ENCODE measurements around the gene CES3. TPM values are rescaled to one million over a fixed set of nuclear protein-coding genes. Genes with fewer than 3 reads are reported as not detected.

Gene CES3
- total and polyA plus RNA-seq, 4 donors: 0.19 to 28.3 (median 12.5) TPM

- Histone ChIP-seq H3K27me3 (ENCODE audit: control insufficient read depth in 4 of 4, insufficient read depth in 4 of 4, low read length in 3 of 4) (no peaks in the 10 kb centered on the region), H3K36me3 (ENCODE audit: control insufficient read depth in 4 of 4, insufficient read depth in 3 of 4, low read depth in 1 of 4, low read length in 3 of 4) (peaks cover 21 to 29% (median 25%) of the 10 kb centered on the region in 4 donors), H3K9me3 (ENCODE audit: control insufficient read depth in 4 of 4, low read length in 3 of 4) (no peaks in the 10 kb centered on the region), H3K4me1 (ENCODE audit: control insufficient read depth in 4 of 4, insufficient read depth in 4 of 4, low read length in 3 of 4) (peaks cover 10 to 62% (median 53%) of the 10 kb centered on the region in 4 donors), H3K9ac (ENCODE audit: low read depth in 1 of 2, low read length in 2 of 2) (peak overlapping the region; percentile 51 to 89), H3K4me3 (ENCODE audit: low read depth in 1 of 3, low read length in 3 of 3) (peak overlapping the region; percentile 37 to 81 (median 77)), H3K27ac (ENCODE audit: low read depth in 1 of 2, low read length in 2 of 2) (peak overlapping the region; percentile 94 to 96)
- no peak for DNase-seq (ENCODE audit: low spot score)
- TF ChIP-seq FOXA2 (IDR thresholded peaks at IDR 0.05) (peak; percentile 17), YY1 (IDR thresholded peaks at IDR 0.05) (no peak), FOXA1 (IDR thresholded peaks at IDR 0.05) (peak; percentile 50)
- WGBS: 53% methylated on average over 4 of the region's 4 CpGs
Observed at GRCh38 chr16:66936889-66937554, 24.0 kb upstream of the CES3 start.

GRCh38 chr16:66937725-66938337, 23.2 kb upstream of the CES3 start:
- Histone ChIP-seq H3K27me3 (ENCODE audit: control insufficient read depth in 4 of 4, insufficient read depth in 4 of 4, low read length in 3 of 4) (no peaks in the 10 kb centered on the region), H3K4me1 (ENCODE audit: control insufficient read depth in 4 of 4, insufficient read depth in 4 of 4, low read length in 3 of 4) (peaks cover 10 to 57% (median 46%) of the 10 kb centered on the region in 4 donors), H3K27ac (ENCODE audit: low read depth in 1 of 2, low read length in 2 of 2) (peak overlapping the region; percentile 94 to 96), H3K9me3 (ENCODE audit: control insufficient read depth in 4 of 4, low read length in 3 of 4) (no peaks in the 10 kb centered on the region), H3K36me3 (ENCODE audit: control insufficient read depth in 4 of 4, insufficient read depth in 3 of 4, low read depth in 1 of 4, low read length in 3 of 4) (peaks cover 25 to 37% (median 32%) of the 10 kb centered on the region in 4 donors), H3K4me3 (ENCODE audit: low read depth in 1 of 3, low read length in 3 of 3) (peak overlapping the region in 1 of 3 donors; percentile 21), H3K9ac (ENCODE audit: low read depth in 1 of 2, low read length in 2 of 2) (no peak overlapping the region)
- WGBS: 64% methylated on average over 10 of the region's 10 CpGs
- no peak for DNase-seq (ENCODE audit: low spot score)
- no peak for TF ChIP-seq RAD21 (IDR thresholded peaks at IDR 0.05)
- TF ChIP-seq ZBTB33 (IDR thresholded peaks at IDR 0.05): no peak
- no peak for TF ChIP-seq MAX (IDR thresholded peaks at IDR 0.05)
- no peak for TF ChIP-seq NR2F2 (IDR thresholded peaks at IDR 0.05)
- no peak for TF ChIP-seq EGR1 (IDR thresholded peaks at IDR 0.05; ENCODE audit: low read depth in 2 of 2)
- TF ChIP-seq CTCF (IDR thresholded peaks at IDR 0.05; ENCODE audit: low read depth, low read length, missing input control): no peak
- TF ChIP-seq TAF1 (conservative IDR thresholded peaks at IDR 0.05): no peak
- no peak for TF ChIP-seq RXRA (IDR thresholded peaks at IDR 0.05)
- no peak for TF ChIP-seq JUND (IDR thresholded peaks at IDR 0.05)
- no peak for TF ChIP-seq YY1 (IDR thresholded peaks at IDR 0.05)
- peak in 1 of 2 donors; percentile 39 for TF ChIP-seq GABPA (IDR thresholded peaks at IDR 0.05 in 1 of 2, conservative IDR thresholded peaks at IDR 0.05 in 1 of 2)
- peak; percentile 21 for TF ChIP-seq FOXA1 (IDR thresholded peaks at IDR 0.05)
- TF ChIP-seq HNF4G (IDR thresholded peaks at IDR 0.05): no peak
- TF ChIP-seq REST (IDR thresholded peaks at IDR 0.05): no peak
- TF ChIP-seq FOXA2 (IDR thresholded peaks at IDR 0.05): peak; percentile 83
- TF ChIP-seq ATF3 (IDR thresholded peaks at IDR 0.05): no peak
- TF ChIP-seq SP1 (IDR thresholded peaks at IDR 0.05): no peak
- TF ChIP-seq HNF4A (conservative IDR thresholded peaks at IDR 0.05): peak; percentile 43 to 58
